Natural killer cell (primary cell): ENCODE results near the gene PTPRQ. TPM values are rescaled to one million over a fixed set of nuclear protein-coding genes. Genes with fewer than 3 reads are reported as not detected.

Experiments
- ATAC-seq, 3 donors: fragments of 150-1000 bp in 2 of 3; fragments of 200-7000 bp in 1 of 3; cut with Tn5 transposase; 1 replicate in 1 of 3; 2 replicates in 2 of 3; pipeline ENCODE4 v1.10.0; 2021; ENCODE audit warnings: mild to moderate bottlenecking in 2 of 3, moderate library complexity in 2 of 3
- DNase-seq, 2 donors: peaks; one replicate each; pipeline versions ENCODE4 v3.0.0 to v3.0.0-alpha.2; 2013 to 2021; ENCODE audit warnings: mixed read lengths in 1 of 2
- H3K27ac ChIP-seq: one replicate; pipeline ENCODE4 v1.5.1; 2013; ENCODE audit warnings: mild to moderate bottlenecking, low read length
- H3K27me3 ChIP-seq: one replicate; pipeline ENCODE4 v1.6.1; 2013; ENCODE audit warnings: low read length; ENCODE audit not compliant: control insufficient read depth, insufficient read depth
- H3K36me3 ChIP-seq: one replicate; pipeline ENCODE4 v1.6.1; 2013; ENCODE audit warnings: low read length; ENCODE audit not compliant: control insufficient read depth, insufficient read depth
- H3K4me1 ChIP-seq: one replicate; pipeline ENCODE4 v1.6.1; 2013; ENCODE audit warnings: low read length; ENCODE audit not compliant: control insufficient read depth, insufficient read depth
- H3K4me3 ChIP-seq: one replicate; pipeline ENCODE4 v1.5.1; 2013; ENCODE audit warnings: low read length
- H3K9me3 ChIP-seq: one replicate; pipeline ENCODE4 v1.6.1; 2013; ENCODE audit warnings: low read length; ENCODE audit not compliant: control insufficient read depth, insufficient read depth
- H3K27ac Mint-ChIP-seq, 2 donors: one replicate each; pipeline ENCODE4 v1.8.0; 2022; ENCODE audit warnings: mild to moderate bottlenecking in 2 of 2, mixed read lengths in 2 of 2, moderate library complexity in 1 of 2
- H3K27me3 Mint-ChIP-seq, 2 donors: one replicate each; pipeline ENCODE4 v1.8.0; 2022; ENCODE audit warnings: low read depth in 2 of 2, mixed read lengths in 2 of 2
- H3K36me3 Mint-ChIP-seq: one replicate; pipeline ENCODE4 v1.8.0; 2022; ENCODE audit warnings: mixed read lengths
- H3K4me1 Mint-ChIP-seq, 2 donors: one replicate each; pipeline ENCODE4 v1.8.0; 2022; ENCODE audit warnings: mixed read lengths in 2 of 2
- H3K4me3 Mint-ChIP-seq: one replicate; pipeline ENCODE4 v1.8.0; 2022; ENCODE audit warnings: mild to moderate bottlenecking, moderate library complexity, mixed read lengths
- H3K9me3 Mint-ChIP-seq, 2 donors: one replicate each; pipeline ENCODE4 v1.8.0; 2022; ENCODE audit warnings: mixed read lengths in 2 of 2
- WGBS: methylation state at CpG from one replicate; pipeline ENCODE4 v1.1.7; 2013; ENCODE audit warnings: missing lambda C conversion rate; ENCODE audit not compliant: insufficient coverage; 5-methylcytosine and 5-hydroxymethylcytosine counted together
- intact Hi-C: fragments of 100-400 bp; cut with micrococcal nuclease; formaldehyde crosslinking; loops from one replicate; pipeline ENCODE4 v1.14.2; 2022
- total RNA-seq, 4 donors: library from RNA; stranded (reverse); fragments of 120-200 nt in 1 of 4; gene quantifications; one replicate each; pipeline versions ENCODE4 v1.2.3 to v1.2.4, GENCODE V29; 2013 to 2022
- TF ChIP-seq, protein P1 (sequence below): fragments of 200-600 bp; IDR thresholded peaks from one replicate; pipeline ENCODE4 v1.8.0; 2022; ENCODE audit warnings: antibody characterized with exemption

The PTPRQ gene
- total RNA-seq, 3 donors from 2014 or later (not counting 1 experiment from before 2014, with no cell fraction given), result not detected

DNA sequence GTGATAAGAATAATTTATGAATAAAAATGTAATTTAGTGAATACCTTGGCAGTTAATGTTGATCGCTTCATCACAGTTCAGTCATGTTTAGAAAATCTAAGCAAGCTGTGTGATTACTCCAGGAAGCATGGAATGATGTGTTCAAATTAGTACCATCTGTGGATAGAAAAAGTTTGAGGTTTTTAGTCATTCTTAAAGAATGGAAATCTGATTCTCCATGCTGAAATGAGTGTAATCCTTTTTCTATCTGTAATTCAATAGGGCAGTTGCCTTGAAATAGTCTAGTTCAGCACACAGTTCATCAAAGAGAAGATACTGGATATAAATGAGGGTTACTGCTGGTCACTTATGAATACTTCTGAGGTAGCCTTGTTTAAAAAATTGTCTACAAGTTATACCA, 136.2 kb downstream of the PTPRQ start:
- Histone ChIP-seq H3K9me3 (no peaks in the 10 kb centered on the region), H3K27me3 (no peaks in the 10 kb centered on the region), H3K27ac (no peak overlapping the region), H3K4me1 (no peaks in the 10 kb centered on the region), H3K4me3 (no peak overlapping the region), H3K36me3 (no peaks in the 10 kb centered on the region)
- Mint-ChIP-seq H3K27ac (no peak overlapping the region), H3K4me1 (no peaks in the 10 kb centered on the region), H3K9me3 (peaks cover 13 to 21% of the 10 kb centered on the region in 2 donors), H3K27me3 (no peaks in the 10 kb centered on the region), H3K4me3 (no peak overlapping the region), H3K36me3 (no peaks in the 10 kb centered on the region)
- no peak for DNase-seq
- WGBS, result 79% methylated on average over 1 of the region's 1 CpG
- ATAC-seq, result no peak
- intact Hi-C loops, result no loop called here
- TF ChIP-seq, protein P1, sequence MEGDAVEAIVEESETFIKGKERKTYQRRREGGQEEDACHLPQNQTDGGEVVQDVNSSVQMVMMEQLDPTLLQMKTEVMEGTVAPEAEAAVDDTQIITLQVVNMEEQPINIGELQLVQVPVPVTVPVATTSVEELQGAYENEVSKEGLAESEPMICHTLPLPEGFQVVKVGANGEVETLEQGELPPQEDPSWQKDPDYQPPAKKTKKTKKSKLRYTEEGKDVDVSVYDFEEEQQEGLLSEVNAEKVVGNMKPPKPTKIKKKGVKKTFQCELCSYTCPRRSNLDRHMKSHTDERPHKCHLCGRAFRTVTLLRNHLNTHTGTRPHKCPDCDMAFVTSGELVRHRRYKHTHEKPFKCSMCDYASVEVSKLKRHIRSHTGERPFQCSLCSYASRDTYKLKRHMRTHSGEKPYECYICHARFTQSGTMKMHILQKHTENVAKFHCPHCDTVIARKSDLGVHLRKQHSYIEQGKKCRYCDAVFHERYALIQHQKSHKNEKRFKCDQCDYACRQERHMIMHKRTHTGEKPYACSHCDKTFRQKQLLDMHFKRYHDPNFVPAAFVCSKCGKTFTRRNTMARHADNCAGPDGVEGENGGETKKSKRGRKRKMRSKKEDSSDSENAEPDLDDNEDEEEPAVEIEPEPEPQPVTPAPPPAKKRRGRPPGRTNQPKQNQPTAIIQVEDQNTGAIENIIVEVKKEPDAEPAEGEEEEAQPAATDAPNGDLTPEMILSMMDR, result no peak

GRCh38 chr12:80581783-80582182, 137.7 kb downstream of the PTPRQ start:
- WGBS, result 58% methylated on average over 2 of the region's 2 CpGs
- no peaks in the 10 kb centered on the region for H3K27me3 Mint-ChIP-seq
- H3K27me3 ChIP-seq, result no peaks in the 10 kb centered on the region

DNA sequence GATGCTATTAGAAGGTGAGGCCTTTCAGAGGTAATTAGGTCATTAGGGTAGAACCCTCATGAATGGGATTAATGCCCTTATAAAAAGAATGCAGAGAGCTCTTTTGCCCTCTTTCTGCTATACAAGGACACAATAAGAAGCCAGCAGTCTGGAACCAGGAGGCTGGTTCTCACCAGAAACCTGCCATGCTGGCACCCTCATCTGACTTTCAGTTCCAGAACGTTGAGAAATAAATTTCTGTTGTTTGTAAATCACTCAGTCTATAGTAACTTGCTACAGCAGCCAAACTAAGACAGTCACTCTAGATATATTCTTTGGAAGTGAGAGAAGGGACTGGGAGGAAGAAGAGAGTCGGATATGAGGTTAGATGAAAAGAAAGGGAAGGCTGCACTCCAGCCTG, 138.4 kb downstream of the PTPRQ start:
- no peaks in the 10 kb centered on the region for H3K27me3 Mint-ChIP-seq
- no peaks in the 10 kb centered on the region for H3K27me3 ChIP-seq
- H3K4me3 ChIP-seq, result no peak overlapping the region
- intact Hi-C loops, result no loop called here
- no peaks in the 10 kb centered on the region for H3K36me3 ChIP-seq
- ATAC-seq, result no peak
- 86% methylated on average over 1 of the region's 2 CpGs for WGBS
- no peak overlapping the region for H3K27ac ChIP-seq
- no peaks in the 10 kb centered on the region for H3K36me3 Mint-ChIP-seq
- no peak overlapping the region for H3K27ac Mint-ChIP-seq
- no peak overlapping the region for H3K4me3 Mint-ChIP-seq
- H3K9me3 ChIP-seq, result no peaks in the 10 kb centered on the region
- peaks cover 12 to 20% of the 10 kb centered on the region in 2 donors for H3K9me3 Mint-ChIP-seq
- H3K4me1 Mint-ChIP-seq, result no peaks in the 10 kb centered on the region
- H3K4me1 ChIP-seq, result no peaks in the 10 kb centered on the region
- TF ChIP-seq, protein P1, result no peak
- no peak for DNase-seq

More at GRCh38 chr12:80581783-80582182, 137.7 kb downstream of the PTPRQ start:
- H3K4me3 ChIP-seq, result no peak overlapping the region
- no peak overlapping the region for H3K4me3 Mint-ChIP-seq
- H3K4me1 Mint-ChIP-seq, result no peaks in the 10 kb centered on the region
- ATAC-seq, result no peak
- H3K4me1 ChIP-seq, result no peaks in the 10 kb centered on the region
- DNase-seq, result no peak
- no peaks in the 10 kb centered on the region for H3K36me3 Mint-ChIP-seq
- H3K36me3 ChIP-seq, result no peaks in the 10 kb centered on the region
- TF ChIP-seq, protein P1, result no peak
- no peak overlapping the region for H3K27ac Mint-ChIP-seq
- intact Hi-C loops, result no loop called here
- no peaks in the 10 kb centered on the region for H3K9me3 ChIP-seq
- H3K27ac ChIP-seq, result no peak overlapping the region
- peaks cover 13 to 22% of the 10 kb centered on the region in 2 donors for H3K9me3 Mint-ChIP-seq

DNA sequence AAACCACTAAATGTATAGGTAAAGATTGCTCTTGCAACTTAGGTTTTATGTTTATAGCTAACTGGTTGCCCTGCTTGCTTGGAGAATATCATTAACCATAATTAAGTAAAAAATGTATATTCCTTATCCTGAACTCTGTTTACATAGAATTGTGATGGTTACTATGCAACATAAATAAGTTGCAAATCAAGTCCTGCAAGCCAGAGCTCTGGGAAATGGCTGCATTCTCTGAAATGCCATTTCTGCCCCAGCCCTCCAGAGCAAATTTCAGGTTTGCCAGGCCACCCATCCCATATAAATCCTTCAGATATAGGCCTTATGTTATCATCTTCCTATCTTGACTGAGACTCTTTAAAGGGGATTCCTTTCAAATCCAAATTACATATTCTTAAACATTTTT, 145.0 kb downstream of the PTPRQ start:
- TF ChIP-seq, protein P1, result no peak
- Mint-ChIP-seq H3K9me3 (peaks cover 14 to 19% of the 10 kb centered on the region in 2 donors), H3K27me3 (no peaks in the 10 kb centered on the region), H3K4me1 (no peaks in the 10 kb centered on the region), H3K27ac (no peak overlapping the region), H3K36me3 (no peaks in the 10 kb centered on the region), H3K4me3 (no peak overlapping the region)
- ATAC-seq (no peak), DNase-seq (no peak)
- Histone ChIP-seq H3K9me3 (no peaks in the 10 kb centered on the region), H3K27me3 (no peaks in the 10 kb centered on the region), H3K27ac (no peak overlapping the region), H3K36me3 (no peaks in the 10 kb centered on the region), H3K4me1 (no peaks in the 10 kb centered on the region), H3K4me3 (no peak overlapping the region)
- intact Hi-C loops, result no loop called here
